OCI-LY1 (cell line): Measurements from ENCODE around the gene MIF.

Experiments
- EZH2 ChIP-seq: fragments of 200-600 bp; sonication (generic), shearing (Covaris generic); IDR thresholded peaks from 2 replicates; pipeline ENCODE4 v1.8.0; 2017; ENCODE audit warnings: borderline replicate concordance, mixed run types, mild to moderate bottlenecking, antibody characterized with exemption, low read length, moderate library complexity, mixed read lengths
- TF ChIP-seq, protein P1 (sequence below): fragments of 200-600 bp; sonication (generic), shearing (Covaris generic); IDR thresholded peaks from 2 replicates; pipeline ENCODE4 v1.5.1; 2017; ENCODE audit warnings: mild to moderate bottlenecking, antibody characterized with exemption, low read length, moderate library complexity, mixed read lengths

DNA sequence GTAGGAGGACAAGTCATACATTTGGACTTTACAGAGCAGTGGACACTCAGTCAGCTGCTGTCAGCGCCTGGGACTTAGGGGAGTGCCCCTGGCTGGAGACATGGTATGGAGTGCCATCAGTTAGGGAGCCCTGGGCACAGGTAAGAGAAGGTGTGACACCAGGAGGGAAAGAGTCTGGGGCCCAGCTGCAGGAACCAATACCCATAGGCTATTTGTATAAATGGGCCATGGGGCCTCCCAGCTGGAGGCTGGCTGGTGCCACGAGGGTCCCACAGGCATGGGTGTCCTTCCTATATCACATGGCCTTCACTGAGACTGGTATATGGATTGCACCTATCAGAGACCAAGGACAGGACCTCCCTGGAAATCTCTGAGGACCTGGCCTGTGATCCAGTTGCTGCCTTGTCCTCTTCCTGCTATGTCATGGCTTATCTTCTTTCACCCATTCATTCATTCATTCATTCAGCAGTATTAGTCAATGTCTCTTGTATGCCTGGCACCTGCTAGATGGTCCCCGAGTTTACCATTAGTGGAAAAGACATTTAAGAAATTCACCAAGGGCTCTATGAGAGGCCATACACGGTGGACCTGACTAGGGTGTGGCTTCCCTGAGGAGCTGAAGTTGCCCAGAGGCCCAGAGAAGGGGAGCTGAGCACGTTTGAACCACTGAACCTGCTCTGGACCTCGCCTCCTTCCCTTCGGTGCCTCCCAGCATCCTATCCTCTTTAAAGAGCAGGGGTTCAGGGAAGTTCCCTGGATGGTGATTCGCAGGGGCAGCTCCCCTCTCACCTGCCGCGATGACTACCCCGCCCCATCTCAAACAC, 850 bp upstream of the MIF start:
- TF ChIP-seq, protein P1, sequence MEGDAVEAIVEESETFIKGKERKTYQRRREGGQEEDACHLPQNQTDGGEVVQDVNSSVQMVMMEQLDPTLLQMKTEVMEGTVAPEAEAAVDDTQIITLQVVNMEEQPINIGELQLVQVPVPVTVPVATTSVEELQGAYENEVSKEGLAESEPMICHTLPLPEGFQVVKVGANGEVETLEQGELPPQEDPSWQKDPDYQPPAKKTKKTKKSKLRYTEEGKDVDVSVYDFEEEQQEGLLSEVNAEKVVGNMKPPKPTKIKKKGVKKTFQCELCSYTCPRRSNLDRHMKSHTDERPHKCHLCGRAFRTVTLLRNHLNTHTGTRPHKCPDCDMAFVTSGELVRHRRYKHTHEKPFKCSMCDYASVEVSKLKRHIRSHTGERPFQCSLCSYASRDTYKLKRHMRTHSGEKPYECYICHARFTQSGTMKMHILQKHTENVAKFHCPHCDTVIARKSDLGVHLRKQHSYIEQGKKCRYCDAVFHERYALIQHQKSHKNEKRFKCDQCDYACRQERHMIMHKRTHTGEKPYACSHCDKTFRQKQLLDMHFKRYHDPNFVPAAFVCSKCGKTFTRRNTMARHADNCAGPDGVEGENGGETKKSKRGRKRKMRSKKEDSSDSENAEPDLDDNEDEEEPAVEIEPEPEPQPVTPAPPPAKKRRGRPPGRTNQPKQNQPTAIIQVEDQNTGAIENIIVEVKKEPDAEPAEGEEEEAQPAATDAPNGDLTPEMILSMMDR = no peak
- no peak for TF ChIP-seq EZH2
